GM23248 (cell line): Measurements from ENCODE around the gene PP2D1. TPM values are rescaled to one million over a fixed set of nuclear protein-coding genes. Genes with fewer than 3 reads are reported as not detected.
A peak's percentile ranks its signal among the peaks of the same experiment; 100 is the strongest.

Source experiments
- DNase-seq: peaks from one replicate; pipeline ENCODE4 v3.0.0-alpha.2; 2015
- H2AFZ ChIP-seq: fragments of 200-600 bp; sonication (generic); 2 replicates; pipeline ENCODE4 v1.6.1; 2016; ENCODE audit warnings: antibody characterized with exemption
- H3F3A ChIP-seq: fragments of 200-600 bp; sonication (generic); 2 replicates; pipeline ENCODE4 v1.6.1; 2016; ENCODE audit warnings: mild to moderate bottlenecking, antibody characterized with exemption, mixed run types; ENCODE audit not compliant: insufficient read depth
- H3K27ac ChIP-seq: fragments of 200-600 bp; sonication (generic); 2 replicates; pipeline ENCODE4 v1.5.1; 2016; ENCODE audit warnings: mild to moderate bottlenecking
- H3K27me3 ChIP-seq: fragments of 200-600 bp; sonication (generic); replicated peaks from 2 replicates; pipeline ENCODE4 v1.6.1; 2016; ENCODE audit warnings: mild to moderate bottlenecking; ENCODE audit not compliant: insufficient read depth
- H3K36me3 ChIP-seq: fragments of 200-600 bp; sonication (generic); 2 replicates; pipeline ENCODE4 v1.6.1; 2016; ENCODE audit warnings: low read depth, mild to moderate bottlenecking
- H3K4me1 ChIP-seq: fragments of 200-600 bp; sonication (generic); 2 replicates; pipeline ENCODE4 v1.6.1; 2016; ENCODE audit warnings: mild to moderate bottlenecking; ENCODE audit not compliant: insufficient read depth
- H3K4me2 ChIP-seq: fragments of 200-600 bp; sonication (generic); one replicate; pipeline ENCODE4 v1.6.1; 2016; ENCODE audit warnings: mild to moderate bottlenecking; ENCODE audit not compliant: unreplicated experiment
- H3K4me3 ChIP-seq: fragments of 200-600 bp; sonication (generic); 2 replicates; pipeline ENCODE4 v1.5.1; 2016; ENCODE audit warnings: mild to moderate bottlenecking
- H3K79me2 ChIP-seq: fragments of 200-600 bp; sonication (generic); 2 replicates; pipeline ENCODE4 v1.6.1; 2016; ENCODE audit warnings: mild to moderate bottlenecking; ENCODE audit not compliant: insufficient read depth
- H3K9ac ChIP-seq: fragments of 200-600 bp; sonication (generic); 2 replicates; pipeline ENCODE4 v1.6.1; 2016; ENCODE audit warnings: mild to moderate bottlenecking
- H3K9me2 ChIP-seq: fragments of 200-600 bp; sonication (generic); 2 replicates; pipeline ENCODE4 v1.6.1; 2016; ENCODE audit warnings: mixed run types, mild to moderate bottlenecking, moderate library complexity; ENCODE audit not compliant: insufficient read depth
- H3K9me3 ChIP-seq: fragments of 200-600 bp; sonication (generic); one replicate; pipeline ENCODE4 v1.6.1; 2017; ENCODE audit warnings: low read depth
- H4K20me1 ChIP-seq: fragments of 200-600 bp; sonication (generic); 2 replicates; pipeline ENCODE4 v1.6.0; 2016; ENCODE audit not compliant: insufficient read depth
- EZH2 ChIP-seq: fragments of 200-600 bp; sonication (generic); IDR thresholded peaks from 2 replicates; pipeline ENCODE4 v1.6.1; 2018; ENCODE audit warnings: antibody characterized with exemption, mild to moderate bottlenecking; ENCODE audit not compliant: insufficient read depth, poor library complexity, severe bottlenecking
- EZH2phosphoT487 ChIP-seq: fragments of 200-600 bp; sonication (generic); IDR thresholded peaks from 2 replicates; pipeline ENCODE4 v1.6.1; 2018; ENCODE audit warnings: antibody characterized with exemption, moderate library complexity, mild to moderate bottlenecking, low read depth; ENCODE audit not compliant: insufficient read depth
- WGBS, 2 experiments: methylation state at CpG; one replicate each; pipeline ENCODE4 v1.1.6; 2015 to 2017; ENCODE audit warnings: low lambda C conversion rate in 2 of 2, low coverage in 1 of 2; ENCODE audit errors: missing lambda C conversion rate in 2 of 2; 5-methylcytosine and 5-hydroxymethylcytosine counted together
- in situ Hi-C: fragments of 300-500 bp; cut with MboI; formaldehyde crosslinking; loops from 2 replicates; pipeline ENCODE4 v1.15.0; 2020
- polyA plus RNA-seq: library from polyadenylated mRNA; unstranded; fragments of >200 nt; fragmentation: Nextera tagmentation; extraction: Ambion mirVana; gene quantifications from 2 replicates; pipeline ENCODE4 v1.2.1, GENCODE V29; 2016
- total RNA-seq: library from RNA; depleted of rRNA; stranded (reverse); fragments of >200 nt; shearing (Covaris generic); gene quantifications from 2 replicates; pipeline ENCODE4 v1.2.3, GENCODE V29; 2014

Gene PP2D1
- total and polyA plus RNA-seq, 2 experiments from 2014 or later = 0.16 TPM; not detected in 1

DNA sequence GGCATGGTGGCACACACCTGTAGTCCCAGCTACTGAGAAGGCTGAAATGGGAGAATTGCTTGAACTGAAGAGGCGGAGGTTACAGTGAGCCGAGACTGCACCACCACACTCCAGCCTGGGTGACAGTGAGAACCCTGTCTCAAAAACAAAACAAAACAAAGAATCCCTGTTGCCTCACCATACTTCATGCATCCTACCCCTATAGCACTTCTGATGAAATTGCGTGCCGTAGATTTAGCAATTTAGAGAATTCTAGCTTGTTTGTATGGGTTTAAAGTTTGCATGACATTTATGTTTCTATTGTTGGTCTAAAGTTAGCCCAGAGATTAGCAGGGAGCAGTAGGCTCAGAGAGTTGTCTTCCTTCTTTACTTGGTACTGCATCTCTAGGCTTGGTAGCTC, 57.4 kb downstream of the PP2D1 start:
- Histone ChIP-seq H3K9me2 (no peaks in the 10 kb centered on the region), H3F3A (no peaks in the 10 kb centered on the region; the same call in 1 of the 2 replicates), H3K9ac (no peak overlapping the region), H3K4me3 (no peak overlapping the region), H3K36me3 (peaks cover 33% of the 10 kb centered on the region), H3K9me3 (no peaks in the 10 kb centered on the region), H3K27me3 (no peaks in the 10 kb centered on the region), H4K20me1 (peaks cover 5% of the 10 kb centered on the region; the same call in 1 of the 2 replicates), H3K4me1 (peaks cover 4% of the 10 kb centered on the region), H3K27ac (no peak overlapping the region), H2AFZ (no peak overlapping the region), H3K79me2 (peaks cover 100% of the 10 kb centered on the region), H3K4me2 (no peak overlapping the region)
- DNase-seq = no peak
- TF ChIP-seq EZH2phosphoT487 = no peak
- no peak for TF ChIP-seq EZH2
- in situ Hi-C loops = no loop called here
- WGBS, 2 experiments = 98% methylated on average over 4 of the region's 4 CpGs

DNA sequence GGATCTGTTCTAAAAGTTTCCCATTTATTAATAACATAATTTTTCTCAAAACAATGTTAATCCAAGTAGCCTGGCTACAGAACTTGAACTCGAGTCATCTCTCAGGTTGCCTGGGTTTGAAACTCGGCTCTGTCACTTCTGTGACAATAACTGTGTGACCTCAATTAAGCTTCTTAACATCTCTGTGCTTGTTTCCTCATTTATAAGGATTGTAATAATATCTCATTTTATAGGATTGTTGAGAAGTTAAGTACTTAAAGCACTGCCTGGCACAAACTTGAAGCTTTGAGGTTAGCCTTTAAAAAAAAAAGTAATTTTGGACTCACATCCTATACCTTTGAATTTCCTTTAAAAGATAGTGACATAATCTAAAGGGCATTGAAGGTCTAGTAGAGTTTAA, 61.7 kb downstream of the PP2D1 start:
- Histone ChIP-seq H3K27me3 (no peaks in the 10 kb centered on the region), H3K4me1 (peaks cover 23% of the 10 kb centered on the region), H3K9me3 (no peaks in the 10 kb centered on the region), H4K20me1 (peaks cover 9% of the 10 kb centered on the region; the same call in 1 of the 2 replicates), H3K9ac (peak overlapping the region; percentile 96; the same call in 1 of the 2 replicates), H2AFZ (no peak overlapping the region), H3K9me2 (no peaks in the 10 kb centered on the region), H3F3A (peaks cover 14% of the 10 kb centered on the region), H3K79me2 (peaks cover 80% of the 10 kb centered on the region), H3K36me3 (peaks cover 22% of the 10 kb centered on the region), H3K27ac (no peak overlapping the region), H3K4me3 (peak overlapping the region; percentile 85), H3K4me2 (peak overlapping the region; percentile 93)
- TF ChIP-seq EZH2 (no peak), EZH2phosphoT487 (no peak)
- 30 to 34% methylated on average over 2 of the region's 2 CpGs for WGBS, 2 experiments
- no peak for DNase-seq
- in situ Hi-C loops = no loop called here

GRCh38 chr3:19948226-19948591, 63.9 kb downstream of the PP2D1 start:
- in situ Hi-C loops = no loop called here
- no peak for DNase-seq
- Histone ChIP-seq H3K4me1 (peaks cover 30% of the 10 kb centered on the region), H4K20me1 (peaks cover 9% of the 10 kb centered on the region; the same call in 1 of the 2 replicates), H3K9me3 (no peaks in the 10 kb centered on the region), H3K27ac (peak overlapping the region; percentile 91), H3K27me3 (no peaks in the 10 kb centered on the region), H3K79me2 (peaks cover 59% of the 10 kb centered on the region), H3K9me2 (no peaks in the 10 kb centered on the region), H3K4me3 (peak overlapping the region; percentile 85), H3K4me2 (peak overlapping the region; percentile 93), H2AFZ (no peak overlapping the region), H3K9ac (peak overlapping the region; percentile 96), H3K36me3 (peaks cover 5% of the 10 kb centered on the region; the same call in 1 of the 2 replicates), H3F3A (peaks cover 14% of the 10 kb centered on the region; the same call in 1 of the 2 replicates)
- TF ChIP-seq EZH2phosphoT487 = no peak
- WGBS, 2 experiments = 0 to 3% methylated on average over 2 of the region's 2 CpGs

GRCh38 chr3:19947549-19948225, 64.4 kb downstream of the PP2D1 start:
- H4K20me1 ChIP-seq = peaks cover 9% of the 10 kb centered on the region; the same call in 1 of the 2 replicates
- no peaks in the 10 kb centered on the region for H3K27me3 ChIP-seq
- no peaks in the 10 kb centered on the region for H3K9me3 ChIP-seq
- peaks cover 30% of the 10 kb centered on the region for H3K4me1 ChIP-seq
- in situ Hi-C loops = no loop called here
- peaks cover 54% of the 10 kb centered on the region for H3K79me2 ChIP-seq
- H3K9ac ChIP-seq = peak overlapping the region; percentile 96
- H3K36me3 ChIP-seq = peaks cover 5% of the 10 kb centered on the region; the same call in 1 of the 2 replicates
- TF ChIP-seq EZH2 (no peak), EZH2phosphoT487 (no peak)
- H2AFZ ChIP-seq = peak overlapping the region; percentile 72
- H3K4me3 ChIP-seq = peak overlapping the region; percentile 85
- WGBS, 2 experiments = 1 to 2% methylated on average over 26 to 29 of the region's 30 CpGs
- peak overlapping the region; percentile 93 for H3K4me2 ChIP-seq
- peak; percentile 80 for DNase-seq
- H3F3A ChIP-seq = peaks cover 14% of the 10 kb centered on the region; the same call in 1 of the 2 replicates
- peak overlapping the region; percentile 91 for H3K27ac ChIP-seq
- no peaks in the 10 kb centered on the region for H3K9me2 ChIP-seq
